Brain microvascular endothelial cell (primary cell): ENCODE data around the gene RASL11B.

ENCODE experiments used
- DNase-seq: peaks from one replicate; pipeline ENCODE4 v3.0.0-alpha.2; 2020
- H3K27ac ChIP-seq: fragments of 250-450 bp; sonication (Bioruptor Pico); 2 replicates; pipeline ENCODE4 v1.5.1; 2020; ENCODE audit warnings: mild to moderate bottlenecking, moderate library complexity
- H3K27me3 ChIP-seq: fragments of 250-450 bp; sonication (Bioruptor Pico); replicated peaks from 2 replicates; pipeline ENCODE4 v1.5.1; 2020; ENCODE audit warnings: mild to moderate bottlenecking
- H3K36me3 ChIP-seq: fragments of 250-450 bp; sonication (Bioruptor Pico); replicated peaks from 2 replicates; pipeline ENCODE4 v1.5.1; 2020; ENCODE audit warnings: mild to moderate bottlenecking
- H3K4me3 ChIP-seq: 2 replicates; pipeline ENCODE4 v1.5.1; 2011; ENCODE audit warnings: low read depth, mild to moderate bottlenecking, control low read depth, low read length, moderate library complexity
- in situ Hi-C: cut with HindIII; loops from 2 replicates; pipeline ENCODE4 v1.10.0; 2017; ENCODE audit warnings: low sequenced_read_pairs, low pct_ligation_motif_present
- TF ChIP-seq, protein P1 (sequence below): IDR thresholded peaks from 2 replicates; pipeline ENCODE4 v1.5.1; 2011; ENCODE audit warnings: low read depth, mild to moderate bottlenecking, moderate library complexity, low read length, control low read depth, inconsistent platforms; ENCODE audit errors: missing control alignments

The RASL11B gene

GRCh38 chr4:52842792-52843191 is 19.3 kb upstream of the RASL11B start:
- H3K27me3 ChIP-seq: no peaks in the 10 kb centered on the region
- H3K4me3 ChIP-seq: no peak overlapping the region
- TF ChIP-seq, protein P1, sequence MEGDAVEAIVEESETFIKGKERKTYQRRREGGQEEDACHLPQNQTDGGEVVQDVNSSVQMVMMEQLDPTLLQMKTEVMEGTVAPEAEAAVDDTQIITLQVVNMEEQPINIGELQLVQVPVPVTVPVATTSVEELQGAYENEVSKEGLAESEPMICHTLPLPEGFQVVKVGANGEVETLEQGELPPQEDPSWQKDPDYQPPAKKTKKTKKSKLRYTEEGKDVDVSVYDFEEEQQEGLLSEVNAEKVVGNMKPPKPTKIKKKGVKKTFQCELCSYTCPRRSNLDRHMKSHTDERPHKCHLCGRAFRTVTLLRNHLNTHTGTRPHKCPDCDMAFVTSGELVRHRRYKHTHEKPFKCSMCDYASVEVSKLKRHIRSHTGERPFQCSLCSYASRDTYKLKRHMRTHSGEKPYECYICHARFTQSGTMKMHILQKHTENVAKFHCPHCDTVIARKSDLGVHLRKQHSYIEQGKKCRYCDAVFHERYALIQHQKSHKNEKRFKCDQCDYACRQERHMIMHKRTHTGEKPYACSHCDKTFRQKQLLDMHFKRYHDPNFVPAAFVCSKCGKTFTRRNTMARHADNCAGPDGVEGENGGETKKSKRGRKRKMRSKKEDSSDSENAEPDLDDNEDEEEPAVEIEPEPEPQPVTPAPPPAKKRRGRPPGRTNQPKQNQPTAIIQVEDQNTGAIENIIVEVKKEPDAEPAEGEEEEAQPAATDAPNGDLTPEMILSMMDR: no peak
- no peak for DNase-seq
- in situ Hi-C loops: no loop called here
- H3K36me3 ChIP-seq: no peaks in the 10 kb centered on the region
- no peak overlapping the region for H3K27ac ChIP-seq

DNA sequence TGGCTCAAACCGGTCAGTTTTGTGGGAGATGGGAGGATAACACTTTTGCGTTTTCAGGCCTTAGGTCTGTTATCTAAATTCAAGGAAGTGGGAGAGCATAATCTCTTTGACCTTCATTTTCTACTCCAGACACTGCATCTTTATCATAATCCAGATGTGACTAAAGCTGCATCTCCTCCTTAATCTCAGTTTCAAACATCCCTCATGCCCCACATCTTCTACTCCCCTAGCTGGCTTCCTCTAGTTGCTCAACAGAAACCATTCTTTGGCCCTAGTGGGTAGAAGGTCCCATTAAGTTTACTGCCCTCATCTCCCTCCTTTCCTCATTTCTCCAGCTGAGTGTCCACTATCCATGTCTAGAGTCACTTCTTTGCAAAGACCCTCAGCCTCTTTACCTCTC is 18.8 kb upstream of the RASL11B start:
- in situ Hi-C loops: no loop called here
- H3K4me3 ChIP-seq: no peak overlapping the region
- H3K27me3 ChIP-seq: no peaks in the 10 kb centered on the region
- TF ChIP-seq, protein P1: no peak
- no peak for DNase-seq
- H3K27ac ChIP-seq: no peak overlapping the region
- H3K36me3 ChIP-seq: no peaks in the 10 kb centered on the region

GRCh38 chr4:52843958-52844357 is 18.2 kb upstream of the RASL11B start:
- Histone ChIP-seq H3K27ac (no peak overlapping the region), H3K4me3 (no peak overlapping the region), H3K36me3 (no peaks in the 10 kb centered on the region), H3K27me3 (no peaks in the 10 kb centered on the region)
- TF ChIP-seq, protein P1: no peak
- no peak for DNase-seq
- in situ Hi-C loops: no loop called here

- DNase-seq: no peak
- TF ChIP-seq, protein P1: no peak
- Histone ChIP-seq H3K27ac (no peak overlapping the region), H3K36me3 (no peaks in the 10 kb centered on the region), H3K27me3 (no peaks in the 10 kb centered on the region), H3K4me3 (no peak overlapping the region)
- in situ Hi-C loops: no loop called here
These were observed 17.5 kb upstream of the RASL11B start for GRCh38 chr4:52844596-52844995.

DNA sequence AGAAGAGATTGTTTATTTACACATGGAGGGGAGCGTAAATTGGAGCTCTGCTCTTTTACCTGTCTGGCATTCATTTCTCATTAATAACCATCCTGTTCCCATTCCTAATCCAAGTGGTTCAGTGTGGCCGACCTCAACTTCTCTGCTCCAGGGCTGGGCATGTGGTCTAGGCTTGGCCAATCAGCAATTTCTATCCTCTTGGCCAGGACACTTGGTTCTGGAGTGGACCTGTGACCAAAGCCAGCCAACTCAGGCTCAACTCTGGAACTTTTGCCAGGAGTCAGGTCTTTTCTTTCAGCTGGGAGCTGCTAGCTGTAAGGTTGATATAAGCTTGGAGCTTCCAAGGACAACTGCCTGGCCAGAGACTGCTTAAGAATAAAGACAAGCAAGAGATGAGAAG is 15.6 kb upstream of the RASL11B start:
- Histone ChIP-seq H3K36me3 (no peaks in the 10 kb centered on the region), H3K4me3 (no peak overlapping the region), H3K27me3 (no peaks in the 10 kb centered on the region), H3K27ac (no peak overlapping the region)
- TF ChIP-seq, protein P1: no peak
- in situ Hi-C loops: no loop called here
- DNase-seq: no peak

- no peak for DNase-seq
- Histone ChIP-seq H3K27ac (no peak overlapping the region), H3K36me3 (no peaks in the 10 kb centered on the region), H3K27me3 (no peaks in the 10 kb centered on the region), H3K4me3 (no peak overlapping the region)
- TF ChIP-seq, protein P1: no peak
- in situ Hi-C loops: no loop called here
These were observed 13.9 kb upstream of the RASL11B start for GRCh38 chr4:52848254-52848653.
